GM13977 (cell line): Measurements from ENCODE around the gene MMP23B.
A peak's percentile ranks its signal among the peaks of the same experiment; 100 is the strongest.

Experiments used
- DNase-seq: peaks from one replicate; pipeline ENCODE4 v3.0.0; 2012; ENCODE audit warnings: low spot score
- CTCF ChIP-seq: IDR thresholded peaks from 2 replicates; pipeline ENCODE4 v1.5.1; 2012; ENCODE audit warnings: mild to moderate bottlenecking, control low read depth; ENCODE audit not compliant: insufficient read depth; ENCODE audit errors: extremely low read depth, missing control alignments
- in situ Hi-C: fragments of 300-500 bp; cut with MboI; formaldehyde crosslinking; loops from one replicate; pipeline ENCODE4 v1.12.0; 2022; ENCODE audit warnings: low sequenced_read_pairs, low pct_unique_long_range_greater_than_20kb, mixed read lengths, inconsistent platforms; ENCODE audit not compliant: unreplicated experiment

Gene MMP23B

GRCh38 chr1:1664941-1665814, 33.2 kb downstream of the MMP23B start:
- in situ Hi-C loops = no loop called here
- no peak for TF ChIP-seq CTCF
- no peak for DNase-seq

- in situ Hi-C loops = no loop called here
- peak; percentile 28 for DNase-seq
- peak; percentile 63 for TF ChIP-seq CTCF
Observed at GRCh38 chr1:1665815-1666251, 33.9 kb downstream of the MMP23B start.

GRCh38 chr1:1666526-1666925, 34.6 kb downstream of the MMP23B start:
- no peak for TF ChIP-seq CTCF
- DNase-seq = no peak
- in situ Hi-C loops = no loop called here

- DNase-seq = peak; percentile 13
- TF ChIP-seq CTCF = no peak
- in situ Hi-C loops = no loop called here
Observed at GRCh38 chr1:1669468-1670440, 37.8 kb downstream of the MMP23B start.

GRCh38 chr1:1670866-1671265, 38.9 kb downstream of the MMP23B start:
- in situ Hi-C loops = no loop called here
- DNase-seq = no peak
- TF ChIP-seq CTCF = no peak

- in situ Hi-C loops = no loop called here
- no peak for TF ChIP-seq CTCF
- no peak for DNase-seq
Observed at GRCh38 chr1:1671365-1672119, 39.6 kb downstream of the MMP23B start.
